GM21723 (cell line): ENCODE measurements around the gene ATP4B.
"Not testable (repeated sequence)": the region's sequence is repeated elsewhere in the genome, so short reads cannot be mapped to it uniquely, and the experiment has no call there.

Source experiments
- ATAC-seq: cut with Tn5 transposase; IDR thresholded peaks from one replicate; pipeline ENCODE4 v1.9.1; 2021; ENCODE audit warnings: mild to moderate bottlenecking, moderate library complexity; ENCODE audit not compliant: unreplicated experiment

ATP4B gene

DNA sequence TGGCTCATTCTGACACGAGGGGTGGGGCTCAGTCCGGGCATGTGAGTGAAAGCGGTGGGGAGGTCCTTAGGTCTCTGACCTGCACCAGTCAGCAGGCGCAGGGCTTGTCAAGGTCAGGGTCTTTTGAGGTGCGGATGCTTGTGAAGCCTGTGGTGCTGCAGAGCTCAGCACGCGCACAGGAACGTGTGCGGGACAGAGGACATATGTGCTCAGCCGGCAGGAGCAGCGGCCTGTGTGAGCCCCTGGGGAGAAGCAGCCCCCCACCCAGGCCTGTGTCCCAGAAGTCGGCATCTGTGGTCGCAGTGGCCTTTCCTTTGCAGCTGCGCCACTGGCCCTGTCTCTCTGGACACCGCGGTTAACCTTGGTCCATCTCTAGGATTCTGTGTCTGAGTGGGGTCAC is 30.9 kb downstream of the ATP4B start:
- no peak for ATAC-seq

DNA sequence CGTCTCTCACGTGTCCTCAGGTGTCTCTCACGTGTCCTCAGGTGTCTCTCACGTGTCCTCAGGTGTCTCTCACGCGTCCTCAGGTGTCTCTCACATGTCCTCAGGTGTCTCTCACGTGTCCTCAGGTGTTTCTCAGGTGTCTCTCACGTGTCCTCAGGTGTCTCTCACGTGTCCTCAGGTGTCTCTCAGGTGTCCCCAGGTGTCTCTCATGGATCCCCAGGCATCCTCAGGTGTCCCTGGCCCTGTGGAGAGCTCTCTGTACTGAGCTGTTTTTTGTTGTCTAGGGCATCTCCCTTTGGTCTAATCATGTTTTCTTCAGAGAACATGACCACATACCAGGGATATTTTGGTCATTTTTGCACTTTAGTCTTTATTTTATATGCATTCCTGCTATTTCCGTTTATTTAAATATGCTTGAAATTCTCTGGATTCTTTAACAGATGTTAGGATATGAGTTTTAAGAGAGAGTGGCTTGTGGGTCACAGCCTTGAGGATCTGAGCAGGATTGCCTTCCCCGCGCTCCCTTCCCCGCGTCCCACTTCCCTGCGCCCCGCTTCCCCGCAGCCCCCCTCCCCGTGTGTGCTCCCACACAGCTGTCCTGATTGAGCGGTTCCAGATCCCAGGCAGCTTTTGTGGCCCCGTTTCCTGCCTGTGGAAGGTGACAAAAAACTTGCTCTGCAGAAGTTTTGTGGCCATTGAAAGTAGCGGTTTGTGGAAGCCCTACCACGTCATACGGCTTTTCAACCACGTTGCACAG is 31.9 kb downstream of the ATP4B start:
- no peak for ATAC-seq

DNA sequence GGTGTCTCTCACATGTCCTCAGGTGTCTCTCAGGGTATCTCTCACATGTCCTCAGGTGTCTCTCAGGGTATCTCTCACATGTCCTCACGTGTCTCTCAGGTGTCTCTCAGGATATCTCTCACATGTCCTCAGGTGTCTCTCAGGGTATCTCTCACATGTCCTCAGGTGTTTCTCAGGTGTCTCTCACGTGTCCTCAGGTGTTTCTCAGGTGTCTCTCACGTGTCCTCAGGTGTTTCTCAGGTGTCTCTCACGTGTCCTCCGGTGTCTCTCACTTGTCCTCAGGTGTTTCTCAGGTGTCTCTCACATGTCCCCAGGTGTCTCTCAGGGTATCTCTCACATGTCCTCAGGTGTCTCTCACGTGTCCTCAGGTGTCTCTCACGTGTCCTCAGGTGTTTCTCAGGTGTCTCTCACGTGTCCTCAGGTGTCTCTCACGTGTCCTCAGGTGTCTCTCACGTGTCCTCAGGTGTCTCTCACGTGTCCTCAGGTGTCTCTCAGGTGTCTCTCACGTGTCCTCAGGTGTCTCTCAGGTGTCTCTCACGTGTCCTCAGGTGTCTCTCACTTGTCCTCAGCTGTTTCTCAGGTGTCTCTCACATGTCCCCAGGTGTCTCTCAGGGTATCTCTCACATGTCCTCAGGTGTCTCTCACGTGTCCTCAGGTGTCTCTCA is 33.2 kb downstream of the ATP4B start:
- ATAC-seq = not testable (repeated sequence)

DNA sequence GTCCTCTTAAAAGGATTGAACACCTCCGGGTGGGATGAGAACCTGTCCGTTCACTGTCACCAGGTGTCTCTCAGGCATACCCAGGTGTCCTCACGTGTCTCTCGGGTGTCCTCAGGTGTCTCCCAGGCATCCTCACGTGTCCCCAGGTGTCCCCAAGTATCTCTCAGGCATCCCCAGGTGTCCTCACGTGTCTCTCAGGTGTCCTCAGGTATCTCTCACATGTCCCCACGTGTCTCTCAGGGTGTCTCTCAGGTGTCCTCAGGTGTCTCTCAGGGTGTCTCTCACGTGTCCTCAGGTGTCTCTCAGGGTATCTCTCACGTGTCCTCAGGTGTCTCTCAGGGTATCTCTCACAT is 33.8 kb downstream of the ATP4B start:
- no peak for ATAC-seq

DNA sequence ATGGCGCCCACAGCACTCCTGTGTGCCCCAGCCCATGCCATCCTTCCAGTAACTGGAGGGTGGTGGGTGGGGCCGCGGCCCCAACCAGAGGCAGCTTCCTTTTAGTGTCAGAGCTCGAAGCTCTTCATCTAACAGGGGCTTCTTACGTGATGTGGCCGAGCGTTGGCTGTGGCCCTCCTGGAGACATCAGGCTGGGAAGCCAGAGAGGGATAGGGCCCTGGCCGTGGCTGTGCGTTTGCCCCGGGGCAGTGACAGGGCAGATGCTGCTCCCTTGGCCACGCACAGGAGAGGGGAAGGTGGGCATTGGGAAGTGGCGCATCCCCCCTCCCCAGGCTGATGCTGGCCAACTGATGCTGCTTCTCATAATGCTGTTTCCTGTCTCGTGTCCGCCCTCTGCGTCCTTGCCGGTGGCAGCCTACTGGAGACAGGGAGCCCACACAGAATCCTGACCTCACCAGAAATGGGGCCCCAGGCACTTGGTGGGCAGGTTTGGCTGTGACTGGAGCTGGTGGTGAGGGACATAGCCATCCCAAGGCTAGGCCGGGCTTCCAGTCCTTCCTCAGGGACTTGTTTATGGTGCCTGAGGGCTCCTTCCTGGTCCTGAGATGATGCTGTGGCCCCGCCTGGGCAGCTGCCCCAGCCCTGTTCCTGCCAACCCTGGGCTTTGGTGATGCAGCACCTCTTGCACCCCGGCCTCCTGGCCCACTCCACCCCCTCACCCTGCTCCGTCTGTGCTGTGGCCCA is 34.3 kb downstream of the ATP4B start:
- no peak for ATAC-seq

DNA sequence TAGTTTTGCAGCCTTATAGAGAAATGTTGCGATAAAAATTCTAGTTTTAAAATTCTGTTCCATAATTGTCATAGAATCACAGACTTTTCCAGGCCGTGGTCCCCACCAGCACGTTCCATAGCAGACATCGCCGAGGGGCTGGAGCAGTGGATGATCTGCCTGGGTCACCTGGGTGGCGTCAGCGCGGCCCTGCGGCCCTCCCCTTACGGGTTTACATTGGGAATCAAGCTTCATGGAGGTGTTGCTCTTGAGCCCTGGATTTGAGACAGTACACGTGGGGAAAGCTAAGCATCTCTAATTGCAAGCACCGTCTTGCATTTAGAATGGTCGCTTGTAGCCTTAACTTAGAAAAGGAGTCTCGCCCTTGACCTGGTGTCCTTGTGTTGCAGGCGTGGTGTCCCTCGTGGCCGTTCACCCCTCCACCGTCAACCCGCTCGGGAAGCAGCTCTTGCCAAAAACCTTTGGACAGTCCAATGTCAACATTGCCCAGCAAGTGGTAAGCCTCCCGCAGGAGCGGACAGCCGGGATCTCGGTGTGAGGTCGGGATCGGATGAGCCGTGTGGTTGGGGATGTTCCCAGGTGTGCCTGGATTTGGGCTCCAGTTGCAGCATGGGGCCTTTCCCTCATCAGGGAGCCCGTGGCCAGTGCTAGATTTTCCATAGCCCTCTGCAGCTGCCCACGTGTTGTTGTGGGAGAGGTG is 35.1 kb downstream of the ATP4B start:
- no peak for ATAC-seq

DNA sequence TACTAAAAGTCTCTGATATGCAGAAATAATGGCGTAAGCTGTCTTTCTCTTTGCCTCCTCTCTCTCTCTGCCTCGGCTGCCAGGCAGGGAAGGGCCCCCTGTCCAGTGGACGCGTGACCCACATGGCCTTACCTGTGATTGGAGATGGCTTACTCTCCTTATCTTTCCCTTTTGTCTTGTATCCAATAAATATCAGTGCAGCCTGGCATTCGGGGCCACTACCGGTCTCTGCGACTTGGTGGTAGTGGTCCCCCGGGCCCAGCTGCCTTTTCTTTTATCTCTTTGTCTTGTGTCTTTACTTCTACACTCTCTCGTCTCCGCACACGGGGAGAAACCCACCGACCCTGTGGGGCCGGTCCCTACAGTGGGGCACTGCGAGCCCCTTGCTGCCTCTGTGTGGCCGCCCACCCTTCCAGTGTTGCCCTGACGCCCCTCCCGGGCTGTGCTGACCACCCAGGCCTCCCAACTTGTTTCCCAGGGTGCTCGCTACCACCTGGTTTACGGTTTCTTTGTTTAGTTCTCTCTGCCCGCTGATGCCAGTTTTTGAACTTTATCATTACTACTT is 35.9 kb downstream of the ATP4B start:
- not testable (repeated sequence) for ATAC-seq

DNA sequence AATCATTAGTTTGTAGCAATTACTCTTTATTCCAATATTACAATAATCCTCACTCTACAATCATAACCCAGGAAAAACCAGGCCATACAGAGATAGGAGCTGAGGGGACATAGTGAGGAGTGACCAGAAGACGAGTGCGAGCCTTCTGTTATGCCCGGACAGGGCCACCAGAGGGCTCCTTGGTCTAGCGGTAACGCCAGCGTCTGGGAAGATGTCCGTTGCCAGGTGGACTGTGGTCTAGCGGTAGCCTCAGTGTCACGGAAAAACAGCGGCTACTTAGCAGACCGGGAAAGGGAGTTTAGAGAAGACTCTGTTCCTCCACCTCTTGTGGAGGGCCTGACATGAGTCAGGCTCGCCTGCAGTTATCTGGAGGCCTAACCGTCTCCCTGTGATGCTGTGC is 36.5 kb downstream of the ATP4B start:
- ATAC-seq = not testable (repeated sequence)

DNA sequence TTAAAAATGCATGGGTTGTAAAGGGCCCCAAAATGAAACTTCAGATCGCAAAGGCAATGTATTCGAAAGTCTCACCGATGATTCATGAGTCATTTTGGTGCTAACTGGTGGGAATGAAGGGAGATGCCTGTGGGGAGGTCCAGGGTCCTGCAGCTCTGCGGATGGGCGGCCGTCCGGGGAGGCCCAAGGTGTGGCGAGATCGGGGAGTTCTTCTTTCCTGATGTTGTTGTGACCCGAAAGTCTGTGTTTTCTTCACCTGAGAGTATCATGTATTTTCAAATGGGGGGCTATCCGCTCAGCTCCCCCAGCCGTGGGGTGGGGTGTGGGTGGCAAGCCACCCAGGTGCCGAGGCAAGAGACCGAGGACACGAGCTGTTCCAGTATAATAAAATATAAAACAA is 37.0 kb downstream of the ATP4B start:
- ATAC-seq = no peak

DNA sequence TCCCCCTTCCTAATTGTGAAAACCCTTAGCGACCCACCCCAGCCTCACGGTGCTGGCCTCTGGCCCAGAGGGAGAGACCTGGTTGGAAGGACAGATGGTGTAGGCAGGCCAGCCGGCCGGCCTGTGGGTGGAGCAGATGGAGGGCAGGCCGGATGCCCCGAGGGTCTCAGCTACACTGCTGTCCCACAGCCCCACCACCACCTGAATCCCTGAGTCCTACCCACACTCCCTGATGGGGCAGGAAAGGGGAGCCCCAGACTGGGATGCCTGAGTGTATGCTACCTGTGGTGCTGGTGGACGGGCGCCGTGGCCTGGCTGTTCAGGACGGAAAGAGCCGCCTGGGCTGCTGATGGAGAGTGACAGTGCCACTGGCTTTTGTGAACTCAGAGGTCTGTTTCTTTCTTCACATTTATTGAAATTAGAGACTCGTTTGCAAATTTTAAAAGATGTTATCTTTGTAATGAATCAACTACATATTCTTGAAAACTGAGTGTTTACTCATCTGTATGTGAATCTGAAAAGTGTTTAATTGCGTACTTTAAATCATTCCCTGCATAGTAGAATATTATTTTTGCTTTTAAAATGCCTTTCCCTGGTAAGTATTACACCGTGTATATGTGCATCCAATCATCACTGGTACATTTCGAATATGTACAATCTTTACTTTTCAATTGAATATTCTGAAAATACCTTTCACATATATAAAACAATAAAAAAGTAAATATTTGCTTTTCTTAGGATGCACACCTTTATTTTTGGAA is 37.8 kb downstream of the ATP4B start:
- ATAC-seq = no peak

DNA sequence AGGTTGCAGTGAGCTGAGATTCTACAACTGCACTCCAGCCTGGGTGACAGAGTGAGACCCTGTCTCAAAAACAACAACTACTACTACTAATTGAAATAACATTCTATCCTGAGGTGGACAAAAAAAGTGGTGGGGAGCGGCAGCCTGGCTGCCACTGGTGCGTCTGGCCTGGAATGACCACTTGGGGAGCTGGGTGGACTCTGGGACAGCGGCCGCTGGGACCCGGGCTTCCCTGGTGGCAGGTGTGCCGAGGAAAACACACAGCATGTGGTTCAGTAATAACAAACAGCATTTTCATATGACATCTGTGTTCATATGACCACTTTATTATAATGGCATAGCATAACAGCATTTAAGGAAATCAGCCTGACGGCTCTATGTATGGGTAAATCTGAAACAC is 39.5 kb downstream of the ATP4B start:
- no peak for ATAC-seq

DNA sequence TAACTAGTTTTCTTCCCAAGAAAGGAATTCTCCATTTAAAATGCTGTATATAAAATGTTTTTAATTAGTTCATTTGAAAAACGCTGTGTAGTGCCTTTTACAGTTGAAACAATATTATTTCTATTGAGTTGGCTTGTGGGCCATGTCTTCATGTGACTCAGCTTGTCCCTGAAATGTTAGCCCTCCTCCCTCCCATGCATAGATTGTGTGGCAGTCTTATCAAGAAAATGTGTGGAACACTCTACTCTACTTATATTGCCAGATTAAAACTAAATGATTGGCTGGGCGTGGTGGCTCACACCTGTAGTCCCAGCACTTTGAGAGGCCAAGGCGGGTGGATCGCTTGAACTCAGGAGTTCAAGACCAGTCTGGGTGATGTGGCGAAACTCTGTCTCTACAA is 40.0 kb downstream of the ATP4B start:
- ATAC-seq = no peak

DNA sequence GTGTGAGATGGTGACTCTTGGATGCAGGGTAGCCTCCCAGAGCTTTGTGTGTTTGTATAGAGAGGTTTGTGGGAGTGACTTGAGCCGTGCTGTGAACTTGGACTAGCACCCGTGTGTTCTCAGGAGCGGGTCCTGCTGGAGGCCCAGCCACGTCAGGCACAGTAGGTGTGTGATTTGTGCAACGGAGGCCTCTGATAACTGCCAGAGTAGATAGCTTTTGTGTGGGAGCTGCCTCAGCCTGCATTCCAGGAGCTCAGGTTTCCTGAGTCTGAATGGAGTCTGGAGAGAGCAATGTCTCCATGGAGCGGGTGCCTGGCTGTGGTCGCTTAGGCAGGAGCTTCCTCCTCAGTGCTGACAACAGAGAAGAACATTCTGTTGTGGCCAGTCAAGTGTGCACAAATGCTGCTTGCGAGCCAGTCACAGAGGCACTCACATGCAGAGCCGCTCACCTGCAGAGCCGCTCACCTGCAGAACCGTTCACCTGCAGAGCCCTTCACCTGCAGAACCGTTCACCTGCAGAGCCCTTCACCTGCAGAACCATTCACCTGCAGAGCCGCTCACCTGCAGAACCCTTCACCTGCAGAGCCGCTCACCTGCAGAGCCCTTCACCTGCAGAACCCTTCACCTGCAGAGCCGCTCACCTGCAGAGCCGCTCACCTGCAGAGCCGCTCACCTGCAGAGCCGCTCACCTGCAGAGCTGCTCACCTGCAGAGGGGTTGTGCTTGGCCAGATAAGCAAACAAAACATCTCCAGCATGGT is 40.8 kb downstream of the ATP4B start:
- no peak for ATAC-seq

DNA sequence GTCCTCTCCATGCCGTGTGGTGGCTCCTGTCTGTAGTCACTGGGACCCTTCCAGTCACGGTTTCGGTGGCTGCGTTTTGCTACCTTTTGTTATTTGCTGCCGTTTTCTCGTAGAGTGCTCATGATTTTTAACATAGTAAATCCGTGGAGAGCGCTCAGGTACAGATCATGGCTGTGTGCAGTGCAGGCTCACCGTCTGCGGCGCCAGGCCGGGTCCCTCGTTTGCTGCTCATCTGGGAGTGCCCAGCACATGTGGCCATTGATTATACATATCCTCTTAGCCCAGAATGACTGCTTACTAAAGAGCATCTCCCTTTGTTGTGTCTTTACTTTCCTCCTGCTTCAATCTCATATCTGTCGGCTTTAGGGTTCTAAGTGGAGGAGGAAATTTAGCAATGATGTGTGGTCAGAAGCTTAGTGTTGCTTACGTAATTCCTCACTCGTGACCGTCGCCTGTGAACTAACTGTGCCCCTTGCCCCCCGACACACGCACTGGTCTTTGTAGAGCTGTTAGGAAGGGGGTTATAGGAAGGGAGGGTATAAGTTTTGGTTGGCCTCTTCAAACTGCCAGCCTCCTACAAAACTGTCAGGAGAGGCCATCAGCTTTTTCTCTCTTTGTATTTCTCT is 41.6 kb downstream of the ATP4B start:
- no peak for ATAC-seq

DNA sequence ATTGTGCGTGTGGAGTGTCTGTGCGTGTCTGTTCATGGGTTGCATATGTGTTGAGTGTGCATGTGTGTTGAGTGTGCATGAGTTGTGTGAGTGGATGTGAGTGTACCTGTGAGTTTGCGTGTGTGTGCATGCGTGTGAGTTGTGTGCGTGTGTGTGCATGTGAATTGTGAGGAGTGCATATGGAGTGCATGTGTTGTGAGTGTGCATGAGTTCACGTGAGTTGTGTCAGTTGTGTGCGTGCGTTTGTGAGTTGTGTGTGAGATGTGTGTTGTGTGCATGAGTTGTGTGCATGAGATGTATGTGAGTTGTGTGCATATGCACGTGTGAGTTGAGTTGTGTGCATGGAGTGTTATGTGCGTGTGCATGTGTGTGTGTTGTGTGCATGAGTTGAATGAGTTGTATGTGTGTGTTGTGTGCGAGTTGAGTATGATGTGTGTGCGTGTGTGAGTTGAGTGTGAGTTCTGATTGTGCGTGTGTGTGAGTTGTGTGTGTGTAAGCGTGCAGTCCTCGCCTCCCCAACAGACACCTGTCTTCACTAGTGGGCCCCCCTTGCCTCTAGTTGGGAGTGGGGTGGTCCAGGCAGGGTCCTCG is 44.1 kb downstream of the ATP4B start:
- no peak for ATAC-seq

DNA sequence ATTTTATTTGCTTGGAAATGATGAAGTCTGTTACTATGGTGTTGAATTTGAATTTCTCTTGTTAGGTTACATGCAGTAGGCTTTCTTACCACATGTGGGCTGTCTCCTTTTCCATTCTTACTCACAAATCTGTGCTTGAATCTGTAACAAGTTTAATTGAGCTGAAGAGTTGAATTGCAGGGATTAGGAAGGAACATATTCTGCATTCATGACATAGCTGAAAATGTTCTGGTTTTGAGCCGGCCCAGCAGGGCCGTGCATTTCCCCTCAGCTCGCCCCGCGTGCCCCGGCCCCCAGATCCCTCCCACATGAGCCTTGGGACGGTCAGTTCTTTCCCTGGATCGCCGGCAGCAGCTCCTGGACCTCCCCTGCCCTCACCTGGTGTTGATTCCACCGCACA is 45.4 kb downstream of the ATP4B start:
- ATAC-seq = no peak

DNA sequence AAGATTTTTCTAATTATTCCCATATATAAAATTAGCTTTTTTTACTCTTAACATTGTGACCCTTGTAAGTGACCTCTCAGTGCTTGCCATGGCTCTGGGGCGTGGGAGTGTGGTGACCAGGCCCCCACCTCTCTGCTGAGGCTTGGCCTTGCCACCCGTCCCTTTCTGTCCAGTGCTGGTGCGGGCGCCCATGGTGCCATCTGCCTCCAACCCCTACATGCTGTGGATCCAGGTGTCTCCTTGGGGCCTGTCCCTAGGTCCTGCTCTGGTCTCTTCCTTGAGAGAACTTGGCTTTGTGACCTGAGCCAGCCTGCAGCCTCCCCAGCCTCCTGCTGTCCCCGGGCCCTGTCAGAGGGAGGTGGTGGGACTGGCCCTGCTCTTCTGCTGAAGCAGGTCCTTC is 46.0 kb downstream of the ATP4B start:
- no peak for ATAC-seq

DNA sequence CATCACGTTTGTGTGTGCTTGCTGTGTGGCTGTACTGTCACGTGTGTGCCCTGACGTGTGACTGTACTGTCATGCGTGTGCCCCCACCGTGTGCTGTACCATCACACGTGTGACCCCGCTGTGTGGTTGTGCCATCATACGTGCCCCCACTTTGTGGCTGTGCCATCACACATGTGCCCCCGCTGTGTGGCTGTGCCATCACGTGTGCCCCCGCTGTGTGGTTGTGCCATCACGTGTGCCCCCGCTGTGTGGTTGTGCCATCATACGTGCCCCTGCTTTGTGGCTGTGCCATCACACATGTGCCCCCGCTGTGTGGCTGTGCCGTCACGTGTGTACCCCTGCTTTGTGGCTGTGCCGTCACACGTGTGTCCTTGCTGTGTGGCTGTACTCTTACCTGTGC is 47.7 kb downstream of the ATP4B start:
- ATAC-seq = no peak

DNA sequence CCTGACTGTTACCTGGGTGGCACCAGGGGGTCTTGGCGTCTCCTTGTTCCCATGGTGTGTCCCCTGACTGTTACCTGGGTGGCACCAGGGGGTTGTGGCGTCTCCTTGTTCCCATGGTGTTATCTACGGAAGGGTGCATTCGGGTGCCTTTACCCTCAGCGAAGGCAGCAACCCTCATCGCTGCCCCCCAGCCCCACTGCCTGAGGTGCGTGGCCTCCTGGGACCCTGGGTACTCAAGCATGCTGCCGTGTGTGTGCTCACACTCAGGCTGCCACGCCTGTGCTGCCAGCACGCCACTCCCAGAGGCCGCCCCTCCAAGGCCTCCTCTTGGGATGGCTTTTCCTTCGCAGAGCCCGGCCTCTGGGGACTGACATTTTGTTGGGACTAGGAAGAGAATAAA is 48.4 kb downstream of the ATP4B start:
- no peak for ATAC-seq
